ENCODE measurements around the gene SPN.
"Not testable (repeated sequence)": the region's sequence is repeated elsewhere in the genome, so short reads cannot be mapped to it uniquely, and the experiment has no call there.

Gene SPN, protein sequence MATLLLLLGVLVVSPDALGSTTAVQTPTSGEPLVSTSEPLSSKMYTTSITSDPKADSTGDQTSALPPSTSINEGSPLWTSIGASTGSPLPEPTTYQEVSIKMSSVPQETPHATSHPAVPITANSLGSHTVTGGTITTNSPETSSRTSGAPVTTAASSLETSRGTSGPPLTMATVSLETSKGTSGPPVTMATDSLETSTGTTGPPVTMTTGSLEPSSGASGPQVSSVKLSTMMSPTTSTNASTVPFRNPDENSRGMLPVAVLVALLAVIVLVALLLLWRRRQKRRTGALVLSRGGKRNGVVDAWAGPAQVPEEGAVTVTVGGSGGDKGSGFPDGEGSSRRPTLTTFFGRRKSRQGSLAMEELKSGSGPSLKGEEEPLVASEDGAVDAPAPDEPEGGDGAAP

DNA sequence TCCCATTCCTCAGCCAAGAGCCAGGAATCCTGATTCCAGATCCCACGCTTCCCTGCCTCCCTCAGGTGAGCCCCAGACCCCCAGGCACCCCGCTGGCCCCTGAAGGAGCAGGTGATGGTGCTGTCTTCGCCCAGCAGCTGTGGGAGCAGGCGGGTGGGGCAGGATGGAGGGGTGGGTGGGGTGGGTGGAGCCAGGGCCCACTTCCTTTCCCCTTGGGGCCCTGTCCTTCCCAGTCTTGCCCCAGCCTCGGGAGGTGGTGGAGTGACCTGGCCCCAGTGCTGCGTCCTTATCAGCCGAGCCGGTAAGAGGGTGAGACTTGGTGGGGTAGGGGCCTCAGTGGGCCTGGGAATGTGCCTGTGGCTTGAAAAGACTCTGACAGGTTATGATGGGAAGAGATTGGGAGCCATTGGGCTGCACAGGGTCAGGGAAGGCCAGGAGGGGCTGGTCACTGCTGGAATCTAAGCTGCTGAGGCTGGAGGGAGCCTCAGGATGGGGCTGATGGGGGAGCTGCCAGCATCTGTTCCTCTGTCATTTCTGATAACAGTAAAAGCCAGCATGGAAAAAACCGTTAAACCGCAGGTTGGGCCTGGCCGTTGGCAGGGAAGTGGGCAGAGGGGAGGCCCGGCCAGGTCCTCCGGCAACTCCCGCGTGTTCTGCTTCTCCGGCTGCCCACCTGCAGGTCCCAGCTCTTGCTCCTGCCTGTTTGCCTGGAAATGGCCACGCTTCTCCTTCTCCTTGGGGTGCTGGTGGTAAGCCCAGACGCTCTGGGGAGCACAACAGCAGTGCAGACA, at the start of gene SPN:
TSS of gene SPN (plus strand) at position 232 of the 791 bp plus-strand sequence. CDS start at position 714, 482 bp downstream.
- DNase-seq (ENCODE audit: low spot score) = no peak

DNA sequence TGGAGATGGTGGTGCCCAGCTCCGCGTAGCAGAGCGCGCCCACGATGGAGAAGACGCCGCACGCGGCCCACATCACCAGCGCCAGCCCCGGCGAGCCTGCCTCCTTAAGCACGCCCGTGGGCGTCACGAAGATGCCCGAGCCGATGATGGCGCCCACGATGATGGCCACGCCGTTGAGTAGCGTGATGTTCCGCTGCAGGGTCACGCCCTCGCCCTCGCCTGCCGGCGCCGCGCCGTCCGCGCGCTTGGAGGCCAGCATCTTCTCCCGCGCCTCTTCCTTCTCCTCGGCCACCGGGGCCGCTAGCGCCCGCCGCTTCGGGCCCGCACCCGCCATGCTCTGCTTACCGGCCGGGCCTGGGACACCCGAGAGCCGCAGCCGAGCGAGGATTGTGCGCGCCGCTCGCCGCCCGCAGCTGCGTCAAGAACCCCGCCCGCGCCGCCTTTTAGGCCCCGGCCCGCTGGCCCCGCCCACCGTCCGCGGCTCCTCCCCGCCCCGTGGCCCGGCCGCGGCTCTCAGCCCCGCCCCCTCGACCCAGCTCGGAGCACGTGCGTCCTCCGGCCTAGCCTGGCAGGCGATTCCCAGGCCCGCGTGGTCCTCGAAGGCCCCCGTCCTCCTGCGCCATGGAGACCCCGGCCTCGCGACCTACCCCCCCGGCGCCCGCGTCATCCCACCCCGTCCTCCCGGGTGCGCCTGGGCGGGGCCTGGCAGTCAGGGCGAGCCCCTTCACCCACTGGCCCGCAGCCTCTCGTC, 49.6 kb upstream of the SPN start:
- DNase-seq (ENCODE audit: low spot score) = peak; percentile 94

DNA sequence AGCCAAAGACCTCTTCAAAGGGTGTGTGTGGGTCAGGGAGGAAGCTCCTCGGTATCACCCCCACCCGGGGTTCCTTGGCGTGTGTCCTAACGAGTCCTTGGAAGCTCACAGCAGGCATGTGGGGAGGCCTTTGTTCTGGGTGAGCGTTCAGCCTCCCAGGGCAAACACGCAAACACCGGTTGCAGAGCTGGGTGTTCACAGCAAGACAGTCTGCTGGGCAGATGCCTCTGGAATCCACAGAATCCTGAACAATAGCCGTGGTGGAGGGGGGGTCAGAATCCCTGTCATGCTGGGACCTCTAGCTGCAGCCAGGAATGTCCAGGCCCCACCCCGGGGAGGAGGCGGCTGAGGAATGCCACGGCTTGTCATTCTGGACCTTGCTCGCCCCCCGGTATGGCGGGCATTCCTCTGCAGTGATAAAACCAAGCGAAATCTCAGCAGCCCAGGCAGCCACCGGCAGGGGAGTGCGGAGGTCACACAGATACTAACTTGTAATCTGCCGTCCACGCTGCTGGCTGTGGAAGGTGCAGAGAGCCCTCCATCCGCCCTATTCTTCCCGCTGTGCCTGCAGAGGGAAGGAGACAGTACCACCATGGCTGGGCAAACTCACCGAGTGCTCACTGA, 48.2 kb upstream of the SPN start:
- DNase-seq (ENCODE audit: low spot score) = peak; percentile 76

DNA sequence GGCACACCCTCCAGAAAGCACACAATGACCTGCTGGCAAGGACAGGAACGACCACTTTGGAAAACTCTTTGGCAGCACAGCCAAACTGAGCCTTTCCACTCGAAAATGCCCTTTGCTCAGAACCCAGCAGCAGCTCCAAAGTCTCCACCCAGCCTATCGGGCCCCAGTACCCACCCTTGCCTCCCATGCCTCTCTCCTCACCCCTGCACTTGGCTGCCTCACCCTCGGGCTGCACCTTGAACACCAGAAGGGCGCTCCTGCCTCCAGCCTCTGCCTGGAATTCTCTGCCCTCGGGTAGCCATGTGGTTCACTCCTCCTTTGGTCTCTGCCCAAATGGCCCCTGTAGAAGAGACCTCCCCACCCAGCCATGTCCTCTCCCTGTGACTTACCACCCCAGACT, 46.9 kb upstream of the SPN start:
- DNase-seq (ENCODE audit: low spot score) = not testable (repeated sequence)

DNA sequence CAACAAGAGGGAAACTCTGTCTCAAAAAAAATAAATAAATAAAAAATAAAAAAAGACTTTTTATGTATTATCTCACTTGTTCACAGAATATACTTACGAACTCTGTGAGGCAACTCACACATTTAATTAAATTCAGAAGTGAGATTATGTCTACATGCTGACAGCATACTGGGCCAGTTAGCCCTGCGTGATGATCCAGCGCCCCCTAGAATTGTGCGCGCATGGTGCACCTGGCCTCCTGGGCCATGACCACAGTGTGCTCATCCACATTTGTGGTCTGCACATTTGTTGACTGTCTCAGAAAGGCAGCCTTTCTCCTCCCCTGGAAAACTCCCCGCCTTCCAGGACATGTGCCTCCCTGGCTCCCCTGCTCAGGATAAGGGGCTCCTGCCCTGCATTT, 42.5 kb upstream of the SPN start:
- DNase-seq (ENCODE audit: low spot score) = not testable (repeated sequence)

DNA sequence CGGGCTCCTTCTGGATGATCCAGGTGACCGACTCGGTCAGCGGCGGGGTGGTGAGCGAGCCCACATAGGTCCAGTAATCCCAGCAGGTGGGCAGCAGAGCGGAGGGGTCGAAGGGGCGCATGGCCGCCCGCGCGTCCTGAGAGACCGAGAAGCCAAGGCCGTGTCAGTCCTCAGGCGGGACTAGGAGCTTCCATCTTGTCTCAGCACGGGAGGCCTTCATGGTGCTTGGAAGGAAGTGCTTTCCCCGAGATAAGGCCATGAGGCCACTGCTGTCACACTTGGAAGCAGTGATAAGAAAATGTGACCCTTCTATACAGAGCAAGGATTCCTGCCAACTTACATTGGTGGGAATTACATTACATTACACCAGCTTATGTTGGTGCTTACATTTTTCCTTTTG, 40.3 kb upstream of the SPN start:
- DNase-seq (ENCODE audit: low spot score) = not testable (repeated sequence)

DNA sequence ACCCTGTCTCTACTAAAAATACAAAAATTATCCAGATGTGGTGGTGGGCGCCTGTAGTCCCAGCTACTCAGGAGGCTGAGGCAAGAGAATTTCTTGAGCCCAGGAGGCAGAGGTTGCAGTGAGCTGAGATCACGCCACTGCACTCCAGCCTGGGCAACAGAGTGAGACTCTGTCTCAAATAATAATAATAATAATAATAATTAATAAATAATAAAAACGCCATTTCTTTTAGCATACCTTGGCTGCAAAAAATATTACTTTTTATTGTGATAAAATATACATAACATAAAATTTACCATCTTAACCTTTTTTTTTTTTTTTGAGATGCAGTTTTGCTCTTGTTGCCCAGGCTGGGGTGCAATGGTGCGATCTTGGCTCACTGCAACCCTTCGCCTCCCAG, 39.8 kb upstream of the SPN start:
- DNase-seq (ENCODE audit: low spot score) = not testable (repeated sequence)

DNA sequence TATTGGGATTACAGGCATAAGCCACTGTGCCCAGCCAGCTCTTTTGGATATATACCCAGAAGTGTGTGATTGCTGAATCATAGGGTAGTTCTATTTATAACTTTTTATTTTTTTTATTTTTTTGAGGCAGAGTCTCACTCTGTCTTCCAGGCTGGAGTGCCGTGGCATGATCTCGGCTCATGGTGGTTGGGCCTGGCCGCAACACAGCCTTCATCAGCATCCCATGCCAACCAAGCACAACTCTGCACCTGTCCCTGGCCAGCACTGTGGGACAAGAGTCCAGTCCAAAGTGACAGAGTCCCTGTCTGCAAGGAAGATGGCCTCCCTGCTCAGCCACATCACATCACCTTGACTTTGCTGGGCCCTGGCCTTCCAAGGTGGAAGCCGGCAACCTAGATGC, 37.9 kb upstream of the SPN start:
- DNase-seq (ENCODE audit: low spot score) = not testable (repeated sequence)

DNA sequence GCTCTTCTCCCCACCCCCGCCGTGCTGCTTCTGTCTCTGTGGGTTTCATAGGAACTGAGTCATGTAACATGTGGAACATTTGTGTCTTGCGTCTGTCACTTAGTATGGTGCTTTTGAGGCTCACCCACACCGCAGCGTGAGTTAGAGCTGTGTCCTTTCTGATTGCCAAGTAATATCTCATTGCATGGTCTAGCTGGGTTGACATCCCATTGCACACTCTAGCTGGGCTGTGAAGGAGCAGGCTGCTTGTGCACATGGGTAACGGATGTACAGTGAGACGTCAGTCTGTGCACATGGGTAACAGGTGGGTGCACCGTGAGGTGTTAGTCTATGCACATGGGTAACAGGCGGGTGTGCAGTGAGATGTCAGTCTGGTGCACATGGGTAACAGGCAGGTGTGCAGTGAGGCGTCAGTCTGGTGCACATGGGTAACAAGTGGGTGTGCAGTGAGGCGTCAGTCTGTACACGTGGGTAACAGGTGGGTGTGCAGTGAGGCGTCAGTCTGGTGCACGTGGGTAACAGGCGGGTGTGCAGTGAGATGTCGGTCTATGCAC, 36.2 kb upstream of the SPN start:
- DNase-seq (ENCODE audit: low spot score) = not testable (repeated sequence)

DNA sequence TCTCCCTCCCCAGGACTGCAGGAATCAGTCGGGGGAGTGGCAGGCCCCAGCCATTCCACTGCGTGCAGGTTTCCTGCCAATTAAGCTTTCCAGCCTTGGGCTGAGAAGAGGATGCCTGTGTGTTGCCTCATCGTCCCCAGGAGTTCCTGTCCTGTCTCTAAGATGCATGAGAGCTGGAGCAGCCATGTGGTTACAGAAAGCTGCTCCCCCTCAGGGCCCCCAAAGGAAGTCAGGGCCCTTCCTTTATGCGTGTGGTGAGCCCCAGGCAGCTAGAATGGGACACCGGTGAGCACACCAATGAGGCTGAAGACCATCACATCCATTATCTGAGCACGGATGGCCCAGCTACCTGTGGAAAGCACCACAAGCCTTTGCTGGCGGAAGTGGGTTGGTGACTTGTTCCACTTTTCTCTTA, 35.4 kb upstream of the SPN start:
- not testable (repeated sequence) for DNase-seq (ENCODE audit: low spot score)

DNA sequence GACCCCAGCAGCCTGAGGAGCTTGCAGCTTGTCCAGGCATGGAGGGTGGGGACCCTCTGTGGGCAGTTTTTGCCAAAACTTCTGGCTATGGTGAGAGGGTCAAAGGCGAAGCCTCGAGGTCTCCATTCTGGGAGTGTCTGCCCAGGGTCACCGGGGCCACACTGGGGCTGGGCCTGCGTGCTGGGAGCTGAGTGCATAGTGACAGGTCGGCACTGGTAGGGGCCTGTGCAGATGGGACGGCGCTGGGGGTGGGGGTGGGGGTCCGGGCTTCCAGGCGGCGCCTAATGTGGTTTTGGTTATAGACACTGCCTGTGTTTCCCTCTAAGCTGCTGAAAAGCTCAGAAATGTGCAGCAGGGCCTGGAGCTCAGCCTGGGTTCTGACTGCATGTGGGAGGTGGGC, 34.3 kb upstream of the SPN start:
- not testable (repeated sequence) for DNase-seq (ENCODE audit: low spot score)

DNA sequence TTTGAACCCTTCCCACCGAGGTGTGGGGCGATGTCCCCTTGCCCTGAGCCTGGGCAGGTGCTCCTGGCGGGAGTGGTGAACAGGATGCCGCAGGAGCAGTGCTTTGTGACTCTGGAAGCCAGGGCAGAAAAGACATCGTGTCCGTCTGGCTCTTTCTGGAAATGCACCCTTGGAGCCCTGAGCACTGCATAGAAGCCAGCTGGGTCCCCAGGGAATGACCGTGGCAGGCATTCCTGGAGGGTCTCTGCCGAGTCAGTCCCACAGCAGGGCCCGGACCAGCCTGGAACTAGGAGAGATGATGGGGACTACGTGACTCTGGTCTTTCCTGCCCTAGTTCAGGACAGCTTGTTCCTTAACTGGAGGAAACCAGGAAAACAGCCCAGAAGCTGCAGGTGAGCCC, 33.7 kb upstream of the SPN start:
- not testable (repeated sequence) for DNase-seq (ENCODE audit: low spot score)

DNA sequence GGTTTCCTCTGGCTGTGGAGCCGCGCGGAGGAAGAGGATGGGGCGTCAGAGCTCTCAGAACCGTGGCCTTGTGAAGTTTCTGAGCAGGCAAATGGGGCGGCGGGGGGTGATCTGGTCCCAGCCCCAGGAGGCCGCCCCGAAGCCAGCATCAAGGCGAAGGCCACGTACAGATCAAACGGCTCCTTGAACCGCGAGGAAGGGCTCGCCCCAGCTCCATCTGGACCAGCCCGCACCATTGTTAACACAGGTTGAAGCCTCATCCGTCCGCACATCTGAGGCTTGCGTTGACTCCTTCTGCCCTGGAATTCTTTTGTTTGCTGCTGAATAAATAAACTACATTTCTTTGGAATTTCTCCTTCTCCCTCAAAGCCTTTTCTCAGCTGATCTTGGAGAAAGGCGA, 31.4 kb upstream of the SPN start:
- not testable (repeated sequence) for DNase-seq (ENCODE audit: low spot score)

DNA sequence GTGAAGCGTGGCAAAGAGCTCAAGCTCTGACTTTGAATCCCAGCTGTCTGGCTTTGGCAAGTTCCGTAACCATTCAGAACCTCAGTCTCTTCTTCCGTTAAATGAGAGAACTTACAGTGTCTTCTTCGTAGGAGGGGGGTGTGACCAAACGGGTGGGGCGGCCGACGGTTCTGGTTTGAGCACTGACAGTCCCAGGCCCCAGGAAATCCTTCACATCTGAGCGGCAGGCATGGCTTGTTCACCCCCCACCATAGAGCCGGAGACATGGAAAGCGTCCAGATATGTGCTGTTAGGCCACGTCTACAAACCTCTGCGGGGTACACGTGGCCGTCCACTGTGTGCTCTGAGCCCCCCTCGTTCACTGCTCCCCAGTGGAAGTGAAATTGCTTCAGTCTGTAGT, 27.1 kb upstream of the SPN start:
- DNase-seq (ENCODE audit: low spot score) = not testable (repeated sequence)

DNA sequence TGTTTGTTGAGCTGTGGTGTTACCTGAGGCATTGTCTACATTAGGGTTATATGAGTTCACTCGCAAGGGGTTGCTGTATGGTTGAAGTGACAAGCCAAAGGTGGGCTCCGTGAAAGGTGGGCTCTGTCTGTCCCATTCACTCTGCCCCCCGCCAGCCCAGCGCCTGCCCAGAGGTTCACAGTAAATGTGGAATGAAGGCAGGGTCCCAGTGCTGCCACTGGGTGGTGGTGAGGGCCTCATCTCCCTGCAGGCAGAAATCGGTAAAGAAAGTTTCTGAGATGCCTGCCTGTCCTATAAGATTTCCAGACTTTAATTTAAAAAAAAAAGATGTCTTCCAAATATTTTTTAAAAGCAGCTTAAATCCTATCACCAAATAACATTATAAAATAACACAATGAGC, 26.7 kb upstream of the SPN start:
- not testable (repeated sequence) for DNase-seq (ENCODE audit: low spot score)

DNA sequence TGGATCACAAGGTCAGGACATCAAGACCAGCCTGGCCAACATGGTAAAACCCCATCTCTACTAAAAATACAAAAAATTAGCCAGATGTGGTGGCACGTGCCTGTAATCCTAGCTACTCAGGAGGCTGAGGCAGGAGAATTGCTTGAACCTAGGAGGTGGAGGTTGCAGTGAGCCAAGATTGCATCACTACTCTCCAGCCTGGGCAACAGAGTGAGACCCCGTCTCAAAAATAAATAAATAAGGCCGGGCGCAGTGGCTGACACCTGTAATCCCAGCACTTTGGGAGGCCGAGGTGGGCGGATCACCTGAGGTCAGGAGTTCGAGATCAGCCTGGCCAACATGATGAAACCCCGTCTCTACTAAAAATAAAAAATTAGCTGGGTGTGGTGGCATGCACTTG, 24.3 kb upstream of the SPN start:
- not testable (repeated sequence) for DNase-seq (ENCODE audit: low spot score)

DNA sequence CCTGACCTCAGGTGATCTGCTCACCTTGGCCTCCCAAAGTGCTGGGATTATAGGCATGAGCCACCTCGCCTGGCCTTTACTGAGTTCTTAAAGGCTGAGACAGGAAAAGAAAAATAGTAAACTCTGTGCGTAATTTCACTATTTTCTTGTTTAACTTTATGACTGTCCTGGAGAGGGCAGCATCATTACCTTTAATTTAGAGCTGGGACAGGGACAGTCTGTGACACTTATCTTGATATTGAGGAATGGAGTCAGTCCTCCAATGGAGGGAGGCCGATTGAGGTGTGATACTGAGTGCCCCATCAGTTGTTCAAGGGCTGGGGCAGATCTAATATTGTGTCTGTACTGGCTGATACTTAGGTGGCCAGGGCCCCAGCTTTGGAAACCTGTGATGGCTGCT, 21.5 kb upstream of the SPN start:
- no peak for DNase-seq (ENCODE audit: low spot score)

DNA sequence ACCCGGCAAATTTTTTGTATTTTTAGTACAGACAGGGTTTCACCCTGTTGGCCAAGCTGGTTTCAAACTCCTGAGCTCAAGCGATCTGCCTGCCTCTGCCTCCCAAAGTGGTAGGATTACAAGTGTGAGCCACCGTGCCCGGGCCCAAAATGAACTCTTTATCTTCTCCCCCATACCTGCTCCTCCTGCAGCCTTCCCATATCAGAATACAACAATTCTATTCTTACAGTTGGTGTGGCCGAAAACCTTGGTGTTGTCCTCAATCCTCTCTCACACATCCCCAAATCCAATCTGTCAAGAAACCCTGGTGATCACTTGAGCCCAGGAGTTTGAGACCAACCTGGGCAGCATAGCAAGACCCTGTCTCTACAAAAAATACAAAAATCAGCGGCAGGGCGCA, 19.5 kb upstream of the SPN start:
- no peak for DNase-seq (ENCODE audit: low spot score)

DNA sequence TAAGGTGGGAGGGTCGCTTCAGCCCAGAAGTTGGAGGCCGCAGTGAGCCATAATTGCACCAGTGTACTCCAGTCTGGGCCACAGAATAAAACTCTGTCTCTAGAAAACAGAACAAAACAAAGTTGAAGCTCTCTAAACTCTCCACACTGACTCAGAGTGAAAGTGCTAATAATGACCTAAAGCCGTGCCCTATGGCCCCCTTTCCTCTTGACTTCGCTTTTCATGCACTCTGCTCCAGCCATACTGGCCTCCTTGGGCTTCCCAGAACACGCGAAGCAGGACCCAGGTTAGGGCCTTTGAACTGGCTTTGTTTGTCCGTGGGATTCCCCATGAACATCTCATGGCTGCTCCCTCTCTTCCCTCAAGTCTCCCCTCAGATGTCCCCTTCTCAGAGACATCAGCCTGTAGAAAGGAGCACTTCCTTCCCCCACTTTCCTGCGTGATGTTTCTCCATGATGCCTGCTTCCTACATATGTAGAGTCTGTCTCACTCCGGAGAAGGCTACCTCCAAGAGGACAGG, 18.6 kb upstream of the SPN start:
- DNase-seq (ENCODE audit: low spot score) = no peak

DNA sequence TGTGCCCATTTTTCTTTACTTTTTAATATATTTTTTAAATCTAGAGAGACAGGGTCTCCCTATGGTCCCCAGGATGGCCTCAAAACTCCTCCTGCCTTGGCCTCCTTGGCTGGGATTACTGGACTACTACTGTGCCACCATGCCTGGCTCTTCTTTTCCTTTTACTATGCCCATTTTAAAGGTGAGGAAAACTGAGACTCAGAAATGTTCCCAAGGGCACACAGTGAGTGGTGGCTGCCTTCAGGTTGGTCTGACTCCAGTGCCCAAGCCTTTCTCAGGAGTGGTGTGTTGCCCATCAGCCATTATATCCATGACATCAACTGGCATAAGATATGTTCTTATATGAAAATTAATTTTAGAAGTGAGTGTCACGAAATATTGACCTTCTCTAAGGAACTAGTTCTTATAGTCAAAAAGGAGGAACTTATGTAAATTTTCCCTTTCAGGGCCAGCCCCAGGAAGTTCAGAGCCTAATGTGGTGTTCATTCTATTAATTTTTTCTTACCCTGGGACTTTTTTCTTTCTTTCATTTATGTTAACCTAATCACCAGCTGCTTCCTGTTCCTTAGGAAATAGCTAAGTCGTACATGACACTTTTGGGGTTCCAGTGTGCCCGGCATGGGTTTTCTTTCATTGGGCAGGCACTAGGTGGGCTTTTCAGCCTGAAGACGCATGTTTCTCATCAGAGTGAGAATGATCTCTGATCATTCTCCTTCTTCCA, 17.9 kb upstream of the SPN start:
- DNase-seq (ENCODE audit: low spot score) = no peak

DNA sequence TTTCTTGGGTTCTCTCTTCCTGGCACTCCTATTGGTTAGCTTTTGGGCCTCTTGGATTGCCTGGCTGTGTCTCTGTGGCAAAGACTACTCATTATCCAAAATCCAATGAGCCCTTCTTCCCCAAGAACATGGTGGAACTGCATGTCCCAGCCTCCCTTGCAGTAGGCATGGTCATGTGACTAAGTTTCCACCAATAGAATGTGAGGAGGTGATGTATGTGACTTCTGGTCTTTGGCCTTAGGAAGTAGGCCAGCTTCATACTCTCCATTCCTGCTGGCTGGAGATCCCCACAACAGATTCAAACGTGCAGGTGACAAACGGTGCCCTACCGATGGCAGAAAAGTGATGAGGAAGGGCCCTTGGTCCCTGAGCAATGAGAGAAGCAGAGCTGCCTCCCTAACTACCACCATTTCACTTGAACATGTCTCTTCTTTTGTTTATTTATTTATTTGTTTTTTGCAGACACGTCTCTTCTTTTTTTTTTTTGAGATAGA, 17.3 kb upstream of the SPN start:
- no peak for DNase-seq (ENCODE audit: low spot score)
